Erythroblast (primary cell): Measurements from ENCODE around the gene FSHR.

Experiments used
- GATA1 ChIP-seq: IDR thresholded peaks from 2 replicates; pipeline ENCODE4 v1.6.1; 2011; ENCODE audit warnings: low read depth, mild to moderate bottlenecking, control low read depth, low read length, moderate library complexity
- POLR2A ChIP-seq: IDR thresholded peaks from 2 replicates; pipeline ENCODE4 v1.6.1; 2011; ENCODE audit warnings: mild to moderate bottlenecking, low read length

DNA sequence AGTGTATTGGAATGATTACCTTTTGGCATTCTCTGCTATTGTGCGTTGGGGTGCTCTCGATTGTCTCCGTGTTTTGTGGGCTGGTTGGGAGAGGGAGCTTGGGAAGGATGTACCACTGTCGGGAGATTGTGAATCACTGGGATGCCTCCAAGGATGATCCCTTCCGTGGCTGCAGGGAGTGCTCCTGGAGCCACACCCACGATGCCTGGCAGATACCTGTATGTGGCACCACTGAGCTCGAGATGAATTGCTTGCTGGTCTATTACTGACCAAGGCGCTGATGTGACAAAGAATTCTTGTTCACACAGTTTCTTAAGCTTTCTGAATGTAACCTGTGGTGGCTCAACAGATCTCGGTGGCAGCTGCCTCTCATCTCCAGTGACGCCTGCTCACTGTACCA, 239.1 kb downstream of the FSHR start:
- TF ChIP-seq POLR2A (no peak), GATA1 (no peak)
